ENCODE results near the gene KLHL29.

Gene KLHL29

GRCh38 chr2:23509596-23510292 is 124.8 kb downstream of the KLHL29 start:
- DNase-seq, result no peak

GRCh38 chr2:23510471-23510870 is 125.5 kb downstream of the KLHL29 start:
- no peak for DNase-seq

GRCh38 chr2:23512778-23513177 is 127.8 kb downstream of the KLHL29 start:
- no peak for DNase-seq

DNA sequence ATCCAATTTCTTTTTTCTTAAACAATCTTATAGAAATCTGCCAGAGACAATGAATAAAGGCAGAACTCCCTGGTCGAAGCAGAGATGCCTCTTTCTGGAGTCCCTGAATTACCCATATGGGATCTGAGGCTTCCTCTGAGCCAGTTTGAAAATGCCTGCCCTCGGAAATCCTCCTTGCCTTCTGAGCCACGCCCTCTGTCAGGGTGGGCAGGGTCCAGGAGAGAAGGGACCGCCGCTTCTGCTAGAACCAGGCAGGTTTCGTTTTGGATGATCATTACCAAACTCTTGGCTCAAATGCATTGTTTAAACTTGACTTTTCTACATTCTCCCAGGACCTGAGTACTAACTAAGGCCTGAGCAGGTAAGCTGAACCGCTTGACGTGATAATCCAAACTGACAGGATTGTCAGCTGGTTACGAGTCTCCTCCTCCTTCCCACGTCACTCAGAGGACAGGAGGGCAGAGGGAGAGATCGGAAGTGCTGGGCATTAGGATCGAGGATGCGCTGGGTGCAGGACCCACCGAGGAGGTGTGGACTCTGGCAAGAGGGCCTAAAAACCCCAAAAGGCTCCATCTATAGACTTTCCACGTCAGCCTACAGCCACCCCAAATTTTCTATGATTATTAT is 128.4 kb downstream of the KLHL29 start:
- peak in 1 of 58 donors; percentile 13 for DNase-seq

GRCh38 chr2:23513872-23514793 is 129.2 kb downstream of the KLHL29 start:
- no peak for DNase-seq

GRCh38 chr2:23516520-23517256 is 131.7 kb downstream of the KLHL29 start:
- no peak for DNase-seq

- DNase-seq, result no peak
These were observed 133.7 kb downstream of the KLHL29 start for GRCh38 chr2:23518481-23519333.

GRCh38 chr2:23519334-23519651 is 134.3 kb downstream of the KLHL29 start:
- DNase-seq, result peak in 1 of 58 donors; percentile 39

- DNase-seq, result no peak
These were observed 135.3 kb downstream of the KLHL29 start for GRCh38 chr2:23520256-23520655.

- DNase-seq, result no peak
These were observed 136.1 kb downstream of the KLHL29 start for GRCh38 chr2:23521060-23521459.

DNA sequence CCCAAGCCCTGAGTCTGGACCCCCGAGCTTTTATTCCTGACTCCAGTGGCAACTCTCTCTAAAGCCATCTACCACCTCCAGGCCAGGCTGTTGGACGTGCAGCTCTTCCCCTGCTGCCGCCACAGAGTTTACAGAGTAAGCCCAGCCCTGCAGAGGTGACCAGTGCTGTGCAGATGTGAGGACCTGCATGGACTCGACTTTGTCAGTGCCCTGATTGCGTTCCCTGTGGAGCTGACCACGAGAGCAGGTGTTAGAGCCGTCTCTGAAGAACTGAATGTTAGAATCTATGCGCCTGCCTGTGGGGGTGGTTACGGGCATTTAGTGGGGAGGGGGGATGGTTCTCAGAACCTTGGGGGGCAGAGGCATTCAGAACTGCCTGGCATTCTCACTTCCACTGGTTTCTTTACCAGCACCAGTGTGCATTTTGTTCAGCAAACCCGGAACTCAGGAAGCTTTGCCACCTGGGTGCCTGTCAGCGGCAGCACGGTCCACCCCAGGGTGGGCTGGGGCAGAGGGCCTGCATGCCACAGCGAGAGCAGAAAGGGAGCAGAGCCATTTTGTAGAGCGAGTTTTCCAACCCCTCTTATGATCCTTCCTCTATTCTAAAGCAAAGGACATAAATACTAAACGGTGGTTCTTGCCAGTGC is 137.9 kb downstream of the KLHL29 start:
- DNase-seq, result no peak

DNA sequence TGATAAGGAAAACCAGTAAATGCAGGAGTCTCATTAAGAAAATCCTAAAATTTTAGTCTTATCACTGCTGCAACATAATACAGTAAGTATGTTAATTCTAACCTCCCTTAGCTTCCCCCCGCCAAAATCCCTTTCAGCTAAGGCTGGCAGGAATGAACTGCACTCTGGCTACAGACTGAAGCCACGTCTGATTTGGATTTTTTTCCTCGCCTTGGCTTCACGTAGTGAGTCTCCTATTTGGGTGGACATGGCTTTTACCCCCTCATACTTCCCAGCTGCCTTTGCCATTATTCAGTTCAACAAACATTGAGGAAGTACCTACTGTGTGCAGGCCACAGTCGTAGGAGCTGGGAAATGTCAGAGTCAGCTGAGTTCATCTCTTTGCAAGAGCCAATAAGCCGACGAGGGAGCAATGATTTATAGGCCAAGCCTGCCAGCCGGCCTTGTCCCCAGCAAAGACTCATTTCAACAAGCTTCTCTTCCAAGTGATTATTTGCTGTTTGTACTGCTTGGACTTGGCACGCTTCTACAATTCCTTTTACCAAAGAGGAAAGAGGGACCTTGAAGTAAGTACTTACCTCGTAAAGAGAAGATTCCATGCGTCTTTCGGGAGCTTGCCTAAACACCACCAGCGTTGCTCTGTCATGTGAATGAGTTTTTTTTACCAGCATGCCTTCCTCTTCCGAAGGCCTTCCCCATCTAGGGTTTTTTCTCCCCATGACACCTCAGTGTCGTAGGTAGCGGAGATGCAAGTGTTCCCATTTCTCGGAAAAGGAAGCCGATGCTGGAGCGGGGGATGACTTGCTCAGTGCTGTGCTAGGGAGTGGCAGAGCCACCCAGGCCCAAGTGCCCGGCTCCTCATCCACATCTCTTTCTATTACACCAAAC is 138.6 kb downstream of the KLHL29 start:
- DNase-seq, result no peak

- no peak for DNase-seq
These were observed 139.3 kb downstream of the KLHL29 start for GRCh38 chr2:23524261-23524706.

- peak in 3 of 58 donors; percentile 23 to 60 (median 30) for DNase-seq
These were observed 140.3 kb downstream of the KLHL29 start for GRCh38 chr2:23525137-23525765.

DNA sequence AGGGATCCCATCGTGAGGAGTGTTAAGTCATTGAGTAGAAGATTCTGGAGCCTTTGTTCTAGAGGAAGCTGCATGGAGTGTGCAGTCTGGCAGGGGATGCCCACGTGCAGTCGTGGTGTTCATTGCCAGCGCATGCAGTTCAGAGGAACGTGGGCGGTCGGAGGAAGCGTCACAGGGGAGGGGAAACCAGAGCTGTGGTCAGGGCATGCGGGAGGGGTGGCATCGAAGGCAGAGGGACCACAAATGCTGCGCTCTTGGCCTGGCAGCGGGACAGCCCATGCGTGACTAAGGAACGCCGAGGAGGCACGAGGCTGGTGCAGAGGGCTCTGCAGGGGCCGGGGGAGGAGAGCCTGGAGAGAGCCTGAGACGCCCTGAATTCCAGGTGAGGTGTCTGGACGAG is 141.1 kb downstream of the KLHL29 start:
- DNase-seq, result no peak

- DNase-seq, result no peak
These were observed 142.1 kb downstream of the KLHL29 start for GRCh38 chr2:23526835-23527790.

DNA sequence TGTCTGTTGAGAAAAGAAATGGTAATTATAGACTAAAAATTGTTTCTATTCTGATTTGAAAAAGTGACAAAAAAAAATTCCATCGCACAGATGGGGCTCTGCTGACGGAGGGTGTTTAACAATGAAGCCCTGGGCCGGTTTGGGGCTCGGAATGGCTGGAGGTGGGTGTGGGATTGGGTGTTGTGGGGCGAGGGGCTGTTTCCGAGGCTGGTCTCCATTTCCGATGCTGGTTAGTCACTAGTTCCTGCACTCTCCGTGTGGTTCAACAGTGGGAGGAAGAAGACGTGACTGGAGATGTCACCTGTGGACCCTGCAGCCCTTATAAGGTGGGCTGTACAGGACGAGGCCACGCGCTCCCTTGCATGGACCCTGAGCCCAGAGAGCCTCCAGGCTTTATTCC is 143.2 kb downstream of the KLHL29 start:
- no peak for DNase-seq

Measured in anterior cingulate cortex (tissue), 58 donors.